SJSA1 (cell line): ENCODE data around the gene SPTB. TPM values are rescaled to one million over a fixed set of nuclear protein-coding genes. Genes with fewer than 3 reads are reported as not detected.
"Not testable (repeated sequence)": the region's sequence is repeated elsewhere in the genome, so short reads cannot be mapped to it uniquely, and the experiment has no call there.

Experiments
- DNase-seq, 2 experiments: peaks; one replicate each; pipeline ENCODE4 v3.0.0-alpha.2; 2015 to 2020; ENCODE audit warnings: low spot score in 2 of 2, low read depth in 1 of 2
- H3K27ac ChIP-seq: fragments of 250-450 bp; sonication (Bioruptor Pico); 2 replicates; pipeline ENCODE4 v1.5.1; 2020; ENCODE audit warnings: mild to moderate bottlenecking, moderate library complexity
- H3K27me3 ChIP-seq: fragments of 250-450 bp; sonication (Bioruptor Pico); replicated peaks from 2 replicates; pipeline ENCODE4 v1.5.1; 2020; ENCODE audit warnings: mild to moderate bottlenecking, moderate library complexity
- H3K36me3 ChIP-seq: fragments of 250-450 bp; sonication (Bioruptor Pico); 2 replicates; pipeline ENCODE4 v1.5.1; 2020; ENCODE audit warnings: mild to moderate bottlenecking
- H3K4me1 ChIP-seq: fragments of 250-450 bp; sonication (Bioruptor Pico); replicated peaks from 2 replicates; pipeline ENCODE4 v1.6.1; 2021; ENCODE audit warnings: mild to moderate bottlenecking
- H3K4me3 ChIP-seq: fragments of 250-450 bp; sonication (Bioruptor Pico); 2 replicates; pipeline ENCODE4 v1.5.1; 2020; ENCODE audit warnings: mild to moderate bottlenecking
- H3K9me3 ChIP-seq: fragments of 250-450 bp; sonication (Bioruptor Pico); replicated peaks from 2 replicates; pipeline ENCODE4 v1.5.1; 2020; ENCODE audit warnings: mild to moderate bottlenecking
- total RNA-seq: library from RNA; depleted of rRNA; stranded (reverse); fragments of >200 nt; shearing (Covaris generic); gene quantifications from 2 replicates; pipeline ENCODE4 v1.2.3, GENCODE V29; 2014

Gene SPTB
- total RNA-seq, 1 experiment from 2014 or later = 1.1 TPM

DNA sequence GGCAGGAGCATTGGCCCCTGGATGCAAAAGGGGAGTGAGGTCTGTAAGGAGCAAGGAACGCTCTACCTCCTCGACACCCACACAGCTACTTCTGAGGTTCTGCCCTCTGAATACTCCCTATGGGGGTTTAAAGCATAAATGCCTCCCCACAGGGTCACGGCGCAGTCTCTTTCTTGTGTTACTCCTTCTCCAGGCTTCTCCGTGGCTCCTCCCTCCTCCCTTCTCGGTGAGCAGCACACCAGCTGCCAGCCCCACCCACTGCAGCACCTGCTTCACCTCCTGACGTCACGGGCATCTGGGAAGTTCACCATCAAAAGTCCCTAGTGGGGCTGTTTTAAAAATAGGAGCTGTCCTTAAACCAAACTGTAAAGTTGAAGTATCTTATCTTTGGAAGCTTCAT is 67.3 kb downstream of the SPTB start:
- H3K36me3 ChIP-seq = no peaks in the 10 kb centered on the region
- no peak overlapping the region for H3K4me3 ChIP-seq
- H3K27ac ChIP-seq = no peak overlapping the region
- no peak for DNase-seq
- H3K4me1 ChIP-seq = peaks cover 7% of the 10 kb centered on the region
- no peaks in the 10 kb centered on the region for H3K27me3 ChIP-seq
- no peaks in the 10 kb centered on the region for H3K9me3 ChIP-seq

DNA sequence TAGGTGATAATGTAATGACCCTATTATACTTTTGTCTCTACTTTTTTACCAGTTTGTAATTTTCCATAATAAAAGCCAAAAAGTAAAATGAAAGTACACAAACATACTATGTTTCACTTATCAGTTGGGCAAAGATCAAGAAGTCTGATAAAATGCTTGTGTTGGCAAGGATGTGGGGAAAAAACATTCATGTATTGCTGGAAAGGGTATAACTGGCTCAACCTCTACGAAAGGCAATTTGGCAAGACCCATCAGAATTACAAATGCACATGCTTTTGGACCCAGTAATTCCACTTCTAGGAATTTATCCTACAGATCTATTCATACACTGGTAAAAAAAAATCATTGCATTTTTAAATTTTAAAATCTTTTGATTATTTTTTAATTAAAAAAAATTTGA is 68.0 kb downstream of the SPTB start:
- peaks cover 14% of the 10 kb centered on the region for H3K4me1 ChIP-seq

DNA sequence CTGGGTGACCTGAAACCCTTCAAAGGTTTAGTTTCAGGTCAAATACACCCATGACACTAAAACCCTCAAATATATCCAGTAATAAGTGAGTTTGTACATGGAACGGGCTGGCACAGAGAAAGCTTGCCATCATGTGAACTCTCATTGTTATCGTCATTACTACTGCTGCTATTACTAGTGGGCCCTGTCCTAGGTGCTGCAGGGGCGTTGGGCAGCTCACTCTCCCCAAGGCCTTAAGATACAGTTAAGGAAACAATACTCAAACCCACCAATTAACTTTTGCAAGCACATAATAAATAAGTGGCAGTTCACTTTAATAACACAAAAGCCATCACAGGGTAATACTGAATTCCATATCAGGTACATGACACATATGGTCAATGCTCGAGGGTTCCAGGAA is 71.3 kb downstream of the SPTB start:
- Histone ChIP-seq H3K4me1 (peaks cover 33% of the 10 kb centered on the region), H3K4me3 (no peak overlapping the region), H3K9me3 (no peaks in the 10 kb centered on the region), H3K27me3 (no peaks in the 10 kb centered on the region), H3K36me3 (no peaks in the 10 kb centered on the region), H3K27ac (no peak overlapping the region)
- DNase-seq = no peak

More for the DNA sequence above, 68.0 kb downstream of the SPTB start:
- Histone ChIP-seq H3K9me3 (no peaks in the 10 kb centered on the region), H3K4me3 (no peak overlapping the region), H3K27ac (no peak overlapping the region), H3K36me3 (no peaks in the 10 kb centered on the region), H3K27me3 (no peaks in the 10 kb centered on the region)
- DNase-seq = no peak

DNA sequence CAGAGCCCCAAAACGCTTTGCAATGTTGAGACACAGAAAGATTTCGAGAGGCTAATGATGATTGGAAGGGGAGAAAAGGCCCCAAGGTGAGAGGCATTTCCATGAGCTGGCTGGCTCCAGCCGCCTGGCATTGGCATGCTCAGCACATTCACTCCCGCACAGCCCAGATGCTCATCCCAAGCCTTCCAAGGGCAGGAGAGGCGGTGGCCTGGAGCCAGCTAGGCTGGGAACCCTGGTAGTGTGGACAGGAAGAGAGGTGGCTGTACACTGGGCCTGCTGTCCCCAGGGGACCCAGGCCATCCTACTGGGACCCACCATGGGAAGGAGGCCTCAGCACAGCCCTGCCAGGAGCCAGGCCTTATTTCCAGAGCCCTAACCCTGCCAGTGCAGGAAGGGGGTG is 72.2 kb downstream of the SPTB start:
- H3K36me3 ChIP-seq = no peaks in the 10 kb centered on the region
- no peak for DNase-seq
- peaks cover 33% of the 10 kb centered on the region for H3K4me1 ChIP-seq
- no peaks in the 10 kb centered on the region for H3K27me3 ChIP-seq
- no peak overlapping the region for H3K4me3 ChIP-seq
- H3K9me3 ChIP-seq = no peaks in the 10 kb centered on the region
- peak overlapping the region; percentile 94 for H3K27ac ChIP-seq

DNA sequence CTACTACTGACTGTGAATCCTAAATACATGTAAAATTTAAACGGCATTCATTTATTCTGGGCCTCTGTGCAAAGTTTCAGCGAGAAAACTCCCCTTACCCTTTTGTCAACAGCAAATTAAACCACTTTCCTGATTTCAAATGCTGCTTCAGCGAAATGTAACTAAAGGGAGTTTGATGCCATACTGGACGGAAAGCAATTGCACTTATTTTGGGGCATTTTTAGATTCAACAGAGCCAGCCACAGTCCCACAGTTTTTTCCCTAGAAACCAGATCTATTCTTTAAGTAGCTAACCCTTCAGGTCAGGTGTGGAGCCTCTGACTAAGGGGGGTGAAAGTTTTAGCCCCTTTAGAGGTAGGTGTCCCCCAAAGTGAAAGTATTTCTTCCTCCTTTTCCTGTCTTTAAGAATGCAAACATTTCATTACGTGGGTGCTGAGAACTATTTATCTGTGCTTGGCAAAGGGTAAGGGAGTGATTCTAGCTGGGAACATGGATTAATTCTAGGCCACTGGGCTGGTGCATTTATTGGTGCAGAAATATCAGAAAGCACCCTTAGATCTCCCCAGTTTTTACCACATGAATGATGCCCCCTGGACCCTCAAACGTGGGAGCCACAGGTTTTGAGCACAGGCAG is 72.7 kb downstream of the SPTB start:
- Histone ChIP-seq H3K4me1 (peaks cover 33% of the 10 kb centered on the region), H3K27me3 (no peaks in the 10 kb centered on the region), H3K4me3 (no peak overlapping the region), H3K9me3 (no peaks in the 10 kb centered on the region), H3K36me3 (no peaks in the 10 kb centered on the region), H3K27ac (peak overlapping the region; percentile 94)
- no peak for DNase-seq

DNA sequence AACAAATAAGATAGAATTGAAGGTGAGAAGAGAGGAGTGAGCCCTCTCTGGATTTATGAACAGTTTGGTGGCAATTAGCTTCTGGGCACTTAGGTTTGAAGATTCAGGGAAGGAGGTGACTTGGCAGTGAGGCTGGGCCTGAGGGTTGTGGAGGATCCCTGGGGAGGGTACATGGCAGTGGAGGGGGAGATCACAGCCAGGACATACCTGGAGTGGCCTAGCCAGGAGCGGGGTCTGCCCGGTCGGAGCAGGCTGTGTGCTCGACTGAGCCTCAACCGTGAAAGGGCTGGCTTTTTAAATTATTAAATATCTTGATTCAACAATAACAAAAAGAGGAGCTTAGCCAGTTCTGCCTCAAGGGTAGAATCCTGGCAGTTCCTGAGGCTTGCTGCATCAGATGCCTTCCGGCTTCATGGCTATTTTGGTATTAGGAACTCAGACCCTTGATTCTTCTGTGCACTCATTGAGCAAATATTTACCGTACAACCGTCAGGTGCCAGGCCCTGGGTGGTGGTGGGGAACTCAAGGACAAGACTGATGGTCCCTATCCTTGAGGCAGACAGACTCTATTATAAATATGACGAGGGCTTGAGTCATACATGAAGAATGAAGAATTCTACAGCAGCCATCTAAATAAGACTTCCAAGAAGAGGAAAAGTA is 73.4 kb downstream of the SPTB start:
- Histone ChIP-seq H3K4me3 (no peak overlapping the region), H3K27me3 (no peaks in the 10 kb centered on the region), H3K36me3 (no peaks in the 10 kb centered on the region), H3K27ac (peak overlapping the region; percentile 94), H3K9me3 (no peaks in the 10 kb centered on the region), H3K4me1 (peaks cover 33% of the 10 kb centered on the region)
- DNase-seq = peak; percentile 89 to 94

DNA sequence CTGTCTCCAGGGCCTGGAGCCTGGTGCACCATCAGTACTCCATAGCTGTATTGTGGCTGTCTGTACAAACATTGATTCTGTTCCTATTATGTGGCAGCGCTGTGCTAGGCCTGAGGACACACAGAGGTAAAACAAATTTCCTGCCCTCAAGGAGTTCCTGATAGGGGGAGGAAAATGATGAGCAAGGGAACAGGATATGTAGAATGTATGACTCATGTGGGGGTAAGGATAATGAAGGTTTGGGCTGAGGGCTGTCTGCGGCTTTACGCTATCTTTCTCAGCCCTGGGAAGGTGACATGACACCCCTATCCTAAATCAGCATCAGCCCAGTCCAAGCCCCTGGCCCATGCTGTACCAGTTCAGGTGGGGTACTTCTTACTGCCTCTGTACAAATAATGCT is 74.1 kb downstream of the SPTB start:
- Histone ChIP-seq H3K27ac (peak overlapping the region; percentile 94), H3K4me1 (peaks cover 33% of the 10 kb centered on the region)
- H3K36me3 ChIP-seq, H3K9me3 ChIP-seq, H3K4me3 ChIP-seq, H3K27me3 ChIP-seq: not testable (repeated sequence)
- DNase-seq = peak in 1 of 2 experiments; percentile 70

DNA sequence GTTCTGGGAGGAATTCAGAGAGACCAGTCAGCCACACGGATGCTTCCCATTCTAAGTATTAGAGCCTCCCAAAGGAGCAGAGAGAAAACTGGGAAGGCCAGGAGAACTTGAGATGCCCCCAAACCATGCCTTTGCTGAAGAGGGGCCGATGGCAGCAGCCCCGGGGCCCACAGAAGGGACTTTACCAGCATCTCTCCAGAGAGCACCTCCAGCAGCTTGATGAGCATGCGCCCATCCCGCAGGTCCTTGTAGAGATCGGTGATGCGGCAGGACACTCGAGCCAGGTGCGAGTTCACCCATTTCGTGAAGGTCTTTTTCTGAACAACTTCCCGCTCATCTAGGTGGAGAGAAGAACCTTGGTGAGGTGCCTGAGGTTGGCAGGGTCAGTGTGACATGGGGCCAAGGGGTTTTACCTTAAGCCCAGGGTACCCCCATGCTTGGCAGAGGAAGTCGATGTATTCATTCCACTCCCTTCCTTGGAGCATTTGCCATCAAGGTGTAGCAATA is 74.9 kb downstream of the SPTB start:
- peak overlapping the region; percentile 50 for H3K27ac ChIP-seq
- no peaks in the 10 kb centered on the region for H3K36me3 ChIP-seq

DNA sequence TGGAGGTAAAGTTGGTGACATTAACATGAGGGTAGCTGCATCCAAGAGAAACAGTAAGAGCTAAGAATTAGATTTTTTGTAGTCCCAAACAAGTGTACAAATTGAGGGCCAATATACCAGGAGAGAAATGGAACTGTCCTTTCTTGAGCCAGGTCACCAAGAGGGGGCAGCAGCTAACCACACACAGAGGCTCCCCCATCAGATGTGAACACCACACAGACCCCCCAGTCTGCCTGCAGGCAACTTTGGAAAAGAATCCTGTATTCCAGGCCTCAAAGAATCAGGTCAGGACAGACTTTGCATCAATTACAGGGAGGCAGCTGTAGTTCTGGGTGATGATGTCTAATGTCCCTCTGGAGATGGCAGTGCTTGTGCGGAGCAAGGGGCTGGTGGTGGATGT is 77.9 kb downstream of the SPTB start:
- H3K36me3 ChIP-seq = no peaks in the 10 kb centered on the region
- H3K27me3 ChIP-seq = no peaks in the 10 kb centered on the region
- DNase-seq = peak; percentile 33 to 61

More for the DNA sequence above, 74.9 kb downstream of the SPTB start:
- H3K4me3 ChIP-seq = no peak overlapping the region
- H3K4me1 ChIP-seq = peaks cover 42% of the 10 kb centered on the region
- no peak for DNase-seq
- no peaks in the 10 kb centered on the region for H3K27me3 ChIP-seq
- H3K9me3 ChIP-seq = no peaks in the 10 kb centered on the region

DNA sequence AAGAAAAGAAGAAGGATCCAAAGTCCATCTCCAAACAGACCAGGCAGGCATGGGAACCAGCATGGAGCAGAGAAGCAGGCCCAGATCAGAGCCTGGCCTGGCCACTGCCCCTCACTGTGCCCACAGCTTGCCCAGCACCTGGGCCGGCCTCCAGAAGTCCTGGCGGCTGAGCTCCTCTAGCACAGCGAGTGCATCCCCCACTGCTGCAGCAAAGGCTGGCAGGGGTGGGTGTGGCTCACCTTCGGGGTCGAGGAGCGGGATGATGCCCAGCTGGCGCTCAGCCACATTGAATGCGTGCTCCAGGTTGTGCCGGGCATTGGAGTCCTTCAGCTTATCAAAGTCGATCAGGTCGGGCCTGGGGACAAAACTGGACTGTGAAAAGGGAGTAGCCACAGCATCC is 78.7 kb downstream of the SPTB start:
- DNase-seq = no peak
- Histone ChIP-seq H3K4me3 (no peak overlapping the region), H3K27ac (no peak overlapping the region), H3K36me3 (no peaks in the 10 kb centered on the region), H3K4me1 (peaks cover 24% of the 10 kb centered on the region), H3K27me3 (no peaks in the 10 kb centered on the region), H3K9me3 (no peaks in the 10 kb centered on the region)

More for the DNA sequence above, 77.9 kb downstream of the SPTB start:
- Histone ChIP-seq H3K27ac (no peak overlapping the region), H3K4me1 (peaks cover 30% of the 10 kb centered on the region), H3K9me3 (no peaks in the 10 kb centered on the region), H3K4me3 (no peak overlapping the region)

DNA sequence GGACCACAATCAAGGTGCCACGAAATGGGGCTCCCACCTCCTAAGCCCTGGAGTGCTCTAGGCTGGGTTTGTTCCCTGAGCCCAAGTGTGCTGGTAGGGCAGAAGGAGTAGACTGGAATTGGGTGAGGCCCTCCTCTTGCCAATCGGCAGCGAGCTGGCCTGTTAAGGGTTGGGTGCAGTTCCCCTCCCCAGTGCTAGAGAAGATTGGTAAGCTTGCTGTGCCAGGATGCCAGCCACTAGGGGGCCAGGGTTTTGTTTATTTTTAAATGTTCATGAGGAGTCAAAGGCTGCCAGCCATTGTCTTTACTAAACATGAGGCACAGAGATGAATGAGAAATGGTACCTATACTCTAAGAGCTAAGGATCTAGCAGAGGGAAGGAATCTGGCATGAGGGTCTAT is 79.7 kb downstream of the SPTB start:
- Histone ChIP-seq H3K4me3 (no peak overlapping the region), H3K36me3 (no peaks in the 10 kb centered on the region), H3K9me3 (no peaks in the 10 kb centered on the region), H3K27me3 (no peaks in the 10 kb centered on the region), H3K27ac (no peak overlapping the region), H3K4me1 (peaks cover 14% of the 10 kb centered on the region)
- peak; percentile 55 to 72 for DNase-seq

DNA sequence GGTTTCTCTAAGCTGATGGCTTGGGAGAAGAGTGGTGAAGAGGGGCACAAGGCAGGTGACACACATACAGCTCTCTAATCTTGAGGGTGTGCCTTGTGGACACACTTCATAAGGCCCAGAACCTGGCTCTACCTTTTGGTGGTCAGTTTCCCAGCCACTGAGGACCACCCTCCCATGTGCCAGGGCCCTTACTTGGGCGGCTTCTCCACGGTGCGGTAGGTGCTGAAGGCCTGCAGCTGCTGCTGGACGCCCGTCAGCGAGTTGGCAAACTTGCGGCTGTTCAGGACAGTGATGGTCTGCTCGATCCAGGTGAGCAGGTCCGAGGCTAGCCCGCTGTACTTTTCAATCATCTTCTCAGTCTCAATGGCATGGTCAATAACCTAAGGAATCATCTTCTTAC is 80.2 kb downstream of the SPTB start:
- Histone ChIP-seq H3K4me1 (peaks cover 10% of the 10 kb centered on the region), H3K9me3 (no peaks in the 10 kb centered on the region), H3K4me3 (no peak overlapping the region), H3K27ac (no peak overlapping the region), H3K36me3 (no peaks in the 10 kb centered on the region), H3K27me3 (no peaks in the 10 kb centered on the region)
- no peak for DNase-seq

DNA sequence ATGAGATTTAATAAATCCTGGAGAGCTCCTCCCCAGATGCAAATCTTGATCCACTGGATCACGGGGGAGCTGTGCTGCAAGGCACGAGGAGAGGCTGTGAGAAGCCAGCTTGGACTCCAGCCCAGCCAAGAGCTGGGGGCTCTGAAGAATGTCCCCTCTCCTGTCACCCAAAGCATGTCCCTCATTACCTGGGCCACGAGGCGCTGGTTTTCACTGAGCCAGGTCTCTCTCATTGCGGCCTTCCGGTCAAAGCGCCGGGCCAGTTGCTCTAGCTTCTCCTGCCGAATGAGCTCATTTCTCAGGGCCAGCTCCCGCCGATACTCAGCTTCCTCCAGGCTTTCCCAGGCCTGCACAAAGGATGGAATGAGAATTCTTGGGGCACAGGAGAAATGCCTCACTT is 83.3 kb downstream of the SPTB start:
- H3K27me3 ChIP-seq = no peaks in the 10 kb centered on the region
- no peak for DNase-seq
- no peaks in the 10 kb centered on the region for H3K36me3 ChIP-seq
- no peak overlapping the region for H3K27ac ChIP-seq
- peaks cover 23% of the 10 kb centered on the region for H3K4me1 ChIP-seq
- no peaks in the 10 kb centered on the region for H3K9me3 ChIP-seq
- no peak overlapping the region for H3K4me3 ChIP-seq

DNA sequence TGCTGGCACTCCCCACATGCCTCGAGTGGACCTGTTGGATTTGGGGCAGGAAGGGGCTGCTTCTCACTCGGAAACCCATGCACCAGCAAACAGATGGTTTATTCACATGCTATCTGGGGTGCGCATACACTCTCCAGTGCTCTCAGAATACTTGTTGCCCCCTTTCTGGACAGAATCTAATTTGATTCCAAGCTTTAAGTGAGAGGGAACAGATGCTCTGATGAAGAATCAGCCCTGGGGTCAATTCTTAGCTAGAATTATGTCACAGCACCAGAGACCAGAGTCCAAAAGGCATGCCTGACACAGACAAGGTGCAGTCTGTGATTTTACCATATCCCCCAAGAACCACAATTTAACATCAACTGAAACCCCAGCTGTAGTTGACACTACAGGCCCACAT is 83.8 kb downstream of the SPTB start:
- no peak overlapping the region for H3K27ac ChIP-seq
- no peaks in the 10 kb centered on the region for H3K9me3 ChIP-seq
- no peaks in the 10 kb centered on the region for H3K27me3 ChIP-seq
- no peak overlapping the region for H3K4me3 ChIP-seq
- peaks cover 28% of the 10 kb centered on the region for H3K4me1 ChIP-seq
- H3K36me3 ChIP-seq = no peaks in the 10 kb centered on the region
- no peak for DNase-seq
